Chondrocyte (in vitro differentiated cells): ENCODE results near the gene MPHOSPH8. TPM values are rescaled to one million over a fixed set of nuclear protein-coding genes. Genes with fewer than 3 reads are reported as not detected.

Experiments used
- DNase-seq: peaks from one replicate; pipeline ENCODE4 v3.0.0; 2021; ENCODE audit warnings: mixed read lengths, low spot score
- H3K27ac Mint-ChIP-seq: one replicate; pipeline ENCODE4 v1.8.0; 2021; ENCODE audit warnings: mild to moderate bottlenecking, moderate library complexity, mixed read lengths; ENCODE audit not compliant: unreplicated experiment
- H3K27me3 Mint-ChIP-seq: 2 replicates; pipeline ENCODE4 v1.8.0; 2021; ENCODE audit warnings: low read depth, mixed read lengths
- H3K36me3 Mint-ChIP-seq: 2 replicates; pipeline ENCODE4 v1.8.0; 2021; ENCODE audit warnings: low read depth, mixed read lengths
- H3K4me1 Mint-ChIP-seq: 2 replicates; pipeline ENCODE4 v1.8.0; 2021; ENCODE audit warnings: low read depth, mild to moderate bottlenecking, mixed read lengths
- H3K4me3 Mint-ChIP-seq: one replicate; pipeline ENCODE4 v1.8.0; 2021; ENCODE audit warnings: mild to moderate bottlenecking, moderate library complexity, mixed read lengths; ENCODE audit not compliant: unreplicated experiment
- H3K9me3 Mint-ChIP-seq: 2 replicates; pipeline ENCODE4 v1.8.0; 2021; ENCODE audit warnings: low read depth, mixed read lengths
- total RNA-seq: library from RNA; stranded (reverse); gene quantifications from 3 replicates; pipeline ENCODE4 v1.2.1, GENCODE V29; 2021
- TF ChIP-seq, protein P1 (sequence below): fragments of 200-600 bp; sonication (generic); IDR thresholded peaks from 2 replicates; pipeline ENCODE4 v1.5.0; 2021; ENCODE audit warnings: antibody characterized with exemption, mild to moderate bottlenecking, moderate library complexity

The MPHOSPH8 gene
- total RNA-seq, 1 donor from 2014 or later = 24.7 TPM

- Mint-ChIP-seq H3K27ac (no peak overlapping the region), H3K9me3 (no peaks in the 10 kb centered on the region), H3K4me1 (peaks cover 4% of the 10 kb centered on the region), H3K4me3 (no peak overlapping the region), H3K36me3 (no peaks in the 10 kb centered on the region), H3K27me3 (peaks cover 12% of the 10 kb centered on the region)
- TF ChIP-seq, protein P1, sequence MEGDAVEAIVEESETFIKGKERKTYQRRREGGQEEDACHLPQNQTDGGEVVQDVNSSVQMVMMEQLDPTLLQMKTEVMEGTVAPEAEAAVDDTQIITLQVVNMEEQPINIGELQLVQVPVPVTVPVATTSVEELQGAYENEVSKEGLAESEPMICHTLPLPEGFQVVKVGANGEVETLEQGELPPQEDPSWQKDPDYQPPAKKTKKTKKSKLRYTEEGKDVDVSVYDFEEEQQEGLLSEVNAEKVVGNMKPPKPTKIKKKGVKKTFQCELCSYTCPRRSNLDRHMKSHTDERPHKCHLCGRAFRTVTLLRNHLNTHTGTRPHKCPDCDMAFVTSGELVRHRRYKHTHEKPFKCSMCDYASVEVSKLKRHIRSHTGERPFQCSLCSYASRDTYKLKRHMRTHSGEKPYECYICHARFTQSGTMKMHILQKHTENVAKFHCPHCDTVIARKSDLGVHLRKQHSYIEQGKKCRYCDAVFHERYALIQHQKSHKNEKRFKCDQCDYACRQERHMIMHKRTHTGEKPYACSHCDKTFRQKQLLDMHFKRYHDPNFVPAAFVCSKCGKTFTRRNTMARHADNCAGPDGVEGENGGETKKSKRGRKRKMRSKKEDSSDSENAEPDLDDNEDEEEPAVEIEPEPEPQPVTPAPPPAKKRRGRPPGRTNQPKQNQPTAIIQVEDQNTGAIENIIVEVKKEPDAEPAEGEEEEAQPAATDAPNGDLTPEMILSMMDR = no peak
- DNase-seq = no peak
These were observed 43.0 kb upstream of the MPHOSPH8 start for GRCh38 chr13:19590423-19590822.

DNA sequence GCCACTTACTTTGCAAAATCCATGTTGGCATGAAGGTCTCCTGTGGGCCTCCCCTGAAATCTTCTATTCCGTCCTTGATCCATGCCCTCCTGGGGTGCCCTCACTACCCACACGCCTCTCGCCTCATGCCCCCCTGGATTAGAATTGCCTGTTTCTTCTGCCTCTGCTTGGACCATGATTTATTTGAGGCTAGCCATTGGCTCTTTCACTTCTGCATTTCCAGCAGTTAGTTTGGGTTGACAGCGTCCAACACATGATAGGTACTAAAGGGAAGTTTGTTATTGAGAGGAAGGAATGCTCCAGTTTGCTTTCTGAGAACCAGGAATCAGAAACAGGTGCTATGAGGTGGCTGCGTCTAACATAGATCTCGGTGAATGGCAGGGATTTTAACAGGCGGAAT lies 41.6 kb upstream of the MPHOSPH8 start:
- no peaks in the 10 kb centered on the region for H3K9me3 Mint-ChIP-seq
- no peaks in the 10 kb centered on the region for H3K36me3 Mint-ChIP-seq
- H3K27ac Mint-ChIP-seq = no peak overlapping the region
- DNase-seq = no peak
- H3K4me3 Mint-ChIP-seq = no peak overlapping the region
- H3K4me1 Mint-ChIP-seq = peaks cover 4% of the 10 kb centered on the region
- peaks cover 16% of the 10 kb centered on the region for H3K27me3 Mint-ChIP-seq
- TF ChIP-seq, protein P1 = no peak

DNA sequence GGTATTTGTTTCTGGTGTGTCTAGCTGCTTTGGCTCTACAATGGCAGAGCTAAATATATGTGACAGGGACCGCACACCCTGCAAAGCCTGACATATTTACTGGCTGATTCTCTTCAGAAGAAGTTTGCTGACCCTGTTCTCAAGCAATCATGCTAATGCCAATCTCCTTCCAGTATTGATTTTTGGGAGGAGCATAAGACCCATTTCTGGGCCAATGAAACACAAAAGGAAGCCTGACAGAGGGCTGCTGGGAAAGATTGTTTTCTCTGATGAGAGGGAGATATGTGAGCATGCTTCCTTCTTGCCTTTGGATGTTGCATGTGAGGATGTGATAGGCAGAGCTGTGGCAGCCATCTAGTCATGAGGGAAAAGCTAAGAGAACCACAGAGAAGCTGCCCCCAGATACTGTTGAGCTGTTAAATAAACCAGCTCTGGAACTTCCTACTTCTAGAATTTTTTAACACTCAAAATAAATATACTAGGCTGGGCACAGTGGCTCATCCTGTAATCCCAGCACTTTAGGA lies 40.7 kb upstream of the MPHOSPH8 start:
- Mint-ChIP-seq H3K27ac (no peak overlapping the region), H3K36me3 (no peaks in the 10 kb centered on the region), H3K27me3 (peaks cover 14% of the 10 kb centered on the region), H3K4me1 (no peaks in the 10 kb centered on the region), H3K4me3 (no peak overlapping the region), H3K9me3 (no peaks in the 10 kb centered on the region)
- TF ChIP-seq, protein P1 = no peak
- DNase-seq = no peak

DNA sequence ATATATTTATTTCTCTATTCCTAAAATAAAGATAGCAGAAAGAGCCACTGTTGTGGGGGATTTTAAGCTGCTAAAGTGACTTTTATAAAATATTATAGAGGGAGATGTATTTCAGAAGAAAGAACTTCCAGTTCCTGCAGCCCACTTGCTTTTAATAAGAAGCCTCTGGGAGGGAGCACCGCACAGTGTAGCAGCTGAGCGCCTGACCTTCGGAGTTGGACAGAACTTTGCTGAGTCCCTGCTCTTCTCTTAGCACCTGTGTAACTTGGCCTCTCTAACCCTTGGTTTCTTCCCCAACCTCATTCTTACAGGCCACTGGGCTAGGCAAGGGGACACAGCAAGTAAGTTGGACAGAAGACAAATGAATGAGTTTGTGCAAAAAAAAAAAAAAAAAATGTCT lies 37.4 kb upstream of the MPHOSPH8 start:
- no peak overlapping the region for H3K27ac Mint-ChIP-seq
- no peaks in the 10 kb centered on the region for H3K36me3 Mint-ChIP-seq
- H3K9me3 Mint-ChIP-seq = no peaks in the 10 kb centered on the region
- peaks cover 8% of the 10 kb centered on the region for H3K27me3 Mint-ChIP-seq
- H3K4me1 Mint-ChIP-seq = no peaks in the 10 kb centered on the region
- no peak overlapping the region for H3K4me3 Mint-ChIP-seq
- TF ChIP-seq, protein P1 = no peak
- no peak for DNase-seq

- no peak for DNase-seq
- H3K36me3 Mint-ChIP-seq = no peaks in the 10 kb centered on the region
- TF ChIP-seq, protein P1 = no peak
- H3K4me3 Mint-ChIP-seq = no peak overlapping the region
- peaks cover 7% of the 10 kb centered on the region for H3K27me3 Mint-ChIP-seq
- H3K27ac Mint-ChIP-seq = no peak overlapping the region
- H3K4me1 Mint-ChIP-seq = no peaks in the 10 kb centered on the region
- H3K9me3 Mint-ChIP-seq = no peaks in the 10 kb centered on the region
These were observed 36.5 kb upstream of the MPHOSPH8 start for GRCh38 chr13:19596960-19597361.
